Stomach (tissue), 4 donors: ENCODE results near the gene CHST1.

Source experiments
- CTCF ChIP-seq, 7 experiments: fragments of 450-650 bp in 4 of 7; fragments of 200-600 bp in 3 of 7; sonication (generic) in 3 of 7; IDR thresholded peaks; one replicate each; pipeline ENCODE4 v1.5.1; 2016 to 2019; ENCODE audit warnings: antibody characterized with exemption in 7 of 7, control low read depth in 2 of 7, mild to moderate bottlenecking in 1 of 7
- EP300 ChIP-seq: sonication (generic); formaldehyde crosslinking; IDR thresholded peaks from one replicate; pipeline ENCODE4 v1.6.1; 2017; ENCODE audit warnings: antibody characterized with exemption
- POLR2A ChIP-seq, 4 donors: fragments of 450-650 bp; IDR thresholded peaks; one replicate each; pipeline ENCODE4 v1.6.1; 2016; ENCODE audit warnings: antibody characterized with exemption in 4 of 4, control low read depth in 2 of 4, mild to moderate bottlenecking in 1 of 4, moderate library complexity in 1 of 4
- POLR2AphosphoS5 ChIP-seq, 3 donors: sonication (generic); formaldehyde crosslinking; IDR thresholded peaks; one replicate each; pipeline ENCODE4 v1.6.1; 2016; ENCODE audit warnings: antibody characterized with exemption in 3 of 3

DNA sequence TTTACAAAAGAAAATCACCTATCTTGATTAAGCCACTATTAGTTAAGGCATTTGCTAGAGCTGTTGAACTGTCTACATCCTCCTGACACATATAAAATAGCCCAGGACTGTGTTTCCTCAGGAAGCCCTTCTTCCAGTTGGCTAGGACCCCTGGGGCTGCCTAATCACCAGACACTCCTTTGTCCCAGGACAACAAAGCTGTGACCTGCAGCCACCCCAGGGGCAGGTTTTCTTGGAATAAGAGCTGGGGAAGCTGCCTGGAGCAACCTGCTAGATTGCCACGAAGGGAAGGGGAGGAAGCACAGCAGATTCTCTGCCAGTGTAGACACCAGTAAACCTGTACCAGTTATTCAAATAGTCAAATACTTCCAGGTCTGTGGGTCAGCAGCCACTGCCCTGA, 17.6 kb downstream of the CHST1 start:
- TF ChIP-seq CTCF (IDR thresholded peaks at IDR 0.05), result no peak
- TF ChIP-seq EP300, result no peak
- no peak for TF ChIP-seq POLR2A (IDR thresholded peaks at IDR 0.05)
- no peak for TF ChIP-seq POLR2AphosphoS5 (IDR thresholded peaks at IDR 0.05)
